ENCODE data around the gene TRIOBP. TPM values are rescaled to one million over a fixed set of nuclear protein-coding genes. Genes with fewer than 3 reads are reported as not detected.

Gene TRIOBP
- total and polyA plus RNA-seq, 2 of the 13 experiments (the other 11 are each of a cell fraction or from before 2014, with no cell fraction given), result 6.1 to 15.4 TPM

DNA sequence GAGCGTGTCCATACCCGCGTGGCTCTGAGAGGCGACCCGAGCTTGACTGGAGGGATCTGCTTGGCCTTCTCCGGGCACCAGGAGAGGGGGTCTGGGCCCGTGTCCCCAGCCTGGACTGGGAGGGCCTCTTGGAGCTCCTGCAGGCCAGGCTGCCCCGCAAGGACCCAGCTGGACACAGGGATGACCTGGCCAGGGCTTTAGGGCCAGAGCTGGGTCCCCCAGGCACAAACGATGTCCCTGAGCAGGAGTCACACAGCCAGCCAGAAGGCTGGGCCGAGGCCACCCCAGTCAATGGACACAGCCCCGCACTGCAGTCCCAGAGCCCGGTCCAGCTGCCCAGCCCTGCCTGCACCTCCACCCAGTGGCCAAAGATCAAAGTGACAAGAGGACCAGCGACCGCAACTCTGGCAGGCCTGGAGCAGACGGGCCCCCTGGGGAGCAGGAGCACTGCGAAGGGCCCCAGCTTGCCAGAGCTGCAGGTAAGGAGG, 38.2 kb downstream of the TRIOBP start (continued):
- TF ChIP-seq ZNF567 (CRISPR knock-in tag; IDR thresholded peaks at IDR 0.05; ENCODE audit: borderline replicate concordance) (0 out of 2 replicates have a peak, but pooled peaks have one; percentile 40), ZNF678 (CRISPR knock-in tag; IDR thresholded peaks at IDR 0.05) (no peak), DZIP1 (CRISPR knock-in tag; IDR thresholded peaks at IDR 0.05) (no peak), FOSL2 (CRISPR knock-in tag; IDR thresholded peaks at IDR 0.05) (0 out of 2 replicates have a peak, but pooled peaks have one; percentile 5), IRF1 (CRISPR knock-in tag; IDR thresholded peaks at IDR 0.05; ENCODE audit: low read depth) (no peak), CREB3 (CRISPR knock-in tag; IDR thresholded peaks at IDR 0.05) (0 out of 2 replicates have a peak, but pooled peaks have one; percentile 74), ZNF503 (CRISPR knock-in tag; IDR thresholded peaks at IDR 0.05) (no peak), ZNF432 (CRISPR knock-in tag; IDR thresholded peaks at IDR 0.05; ENCODE audit: borderline replicate concordance) (no peak), DNMT1 (CRISPR knock-in tag; IDR thresholded peaks at IDR 0.05) (no peak), HOXD1 (CRISPR knock-in tag; IDR thresholded peaks at IDR 0.05) (no peak), CEBPB (IDR thresholded peaks at IDR 0.05; ENCODE audit: borderline replicate concordance, low read depth, low read length) (no peak), ZNF33B (CRISPR knock-in tag; IDR thresholded peaks at IDR 0.05) (0 out of 2 replicates have a peak, but pooled peaks have one; percentile 37), ZMAT3 (CRISPR knock-in tag; conservative IDR thresholded peaks at IDR 0.05) (no peak), CBFB (CRISPR knock-in tag; IDR thresholded peaks at IDR 0.05) (peak; percentile 61; the same call in 1 of the 2 replicates), ZBTB38 (CRISPR knock-in tag; IDR thresholded peaks at IDR 0.05) (no peak), CENPX (CRISPR knock-in tag; IDR thresholded peaks at IDR 0.05) (no peak), ZNF775 (CRISPR knock-in tag; IDR thresholded peaks at IDR 0.05; ENCODE audit: borderline replicate concordance) (no peak), SMAD3 (CRISPR knock-in tag; IDR thresholded peaks at IDR 0.05) (no peak), TAF15 (IDR thresholded peaks at IDR 0.05; ENCODE audit: low read depth, low read length, poor library complexity, severe bottlenecking) (no peak)
- TF ChIP-seq, protein P1, sequence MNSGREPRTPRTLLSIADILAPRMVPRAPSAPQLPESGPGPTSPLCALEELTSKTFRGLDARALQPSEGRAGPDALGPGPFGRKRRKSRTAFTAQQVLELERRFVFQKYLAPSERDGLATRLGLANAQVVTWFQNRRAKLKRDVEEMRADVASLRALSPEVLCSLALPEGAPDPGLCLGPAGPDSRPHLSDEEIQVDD (CRISPR knock-in tag; IDR thresholded peaks at IDR 0.05; ENCODE audit: borderline replicate concordance), result no peak
- TF ChIP-seq, protein P2, sequence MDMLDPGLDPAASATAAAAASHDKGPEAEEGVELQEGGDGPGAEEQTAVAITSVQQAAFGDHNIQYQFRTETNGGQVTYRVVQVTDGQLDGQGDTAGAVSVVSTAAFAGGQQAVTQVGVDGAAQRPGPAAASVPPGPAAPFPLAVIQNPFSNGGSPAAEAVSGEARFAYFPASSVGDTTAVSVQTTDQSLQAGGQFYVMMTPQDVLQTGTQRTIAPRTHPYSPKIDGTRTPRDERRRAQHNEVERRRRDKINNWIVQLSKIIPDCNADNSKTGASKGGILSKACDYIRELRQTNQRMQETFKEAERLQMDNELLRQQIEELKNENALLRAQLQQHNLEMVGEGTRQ (IDR thresholded peaks at IDR 0.05; ENCODE audit: low read depth, low read length), result no peak
- TF ChIP-seq, protein P2 (CRISPR knock-in tag; IDR thresholded peaks at IDR 0.05; ENCODE audit: borderline replicate concordance), result no peak
